Activated CD4-positive, CD25-positive, alpha-beta regulatory T cell (primary cell): ENCODE data around the gene OR2V2.

ENCODE experiments used
- DNase-seq, 4 experiments: peaks; one replicate each; lab custom pipeline; 2025; lab: John Stamatoyannopoulos, UW

OR2V2 gene

GRCh38 chr5:181207214-181207959 is 60.0 kb downstream of the OR2V2 start:
- no peak for DNase-seq

- DNase-seq: no peak
Measured at GRCh38 chr5:181207960-181208253, 60.5 kb downstream of the OR2V2 start.
